Mucosa of descending colon (tissue), 3 donors: ENCODE data around the gene ERBB4. TPM values are rescaled to one million over a fixed set of nuclear protein-coding genes. Genes with fewer than 3 reads are reported as not detected.

Experiments
- ATAC-seq: fragments of 200-7000 bp; cut with Tn5 transposase; one replicate; pipeline ENCODE4 v1.9.1; 2020; ENCODE audit warnings: mild to moderate bottlenecking, moderate library complexity
- DNase-seq, 3 donors: peaks; one replicate each; pipeline ENCODE4 v3.0.0-alpha.2; 2020
- H3K36me3 ChIP-seq: fragments of 200-600 bp; one replicate; pipeline ENCODE4 v1.8.0; 2021; ENCODE audit warnings: low read depth, mild to moderate bottlenecking
- H3K4me1 ChIP-seq: fragments of 200-600 bp; one replicate; pipeline ENCODE4 v1.8.0; 2021; ENCODE audit warnings: low read depth, mild to moderate bottlenecking
- H3K4me3 ChIP-seq: fragments of 200-600 bp; one replicate; pipeline ENCODE4 v1.8.0; 2021; ENCODE audit warnings: mild to moderate bottlenecking
- H3K9me3 ChIP-seq: fragments of 200-600 bp; one replicate; pipeline ENCODE4 v1.8.0; 2021; ENCODE audit warnings: mild to moderate bottlenecking
- intact Hi-C, 2 donors: fragments of 100-400 bp; cut with DNase I in 1 of 2; cut with micrococcal nuclease in 1 of 2; formaldehyde crosslinking; loops; one replicate each; pipeline versions ENCODE4 v1.11.0 to v1.11.1; 2022; cut with DNase I, micrococcal nuclease
- total RNA-seq, 3 donors: library from RNA; stranded (reverse); fragmentation: NEBNext Ultra II Directional in 2 of 3; extraction: Animal tissue kit (Norgen Biotek cat#: 25700) in 2 of 3; gene quantifications; one replicate each; pipeline versions ENCODE4 v1.2.1 to v1.2.4, GENCODE V29; 2021 to 2023
- TF ChIP-seq, protein P1 (sequence below): fragments of 200-600 bp; IDR thresholded peaks from one replicate; pipeline ENCODE4 v1.8.0; 2022; ENCODE audit warnings: antibody characterized with exemption, mild to moderate bottlenecking
- donor health status: DM: no; HTN: no; CAD: no; lungs with moderate emphysema.
- donor health status: DM: no; HTN: no; CAD: no.
- donor health status: DM: no; HTN: yes; CAD: no.

Gene ERBB4
- total RNA-seq, 3 donors from 2014 or later, result 0.05 to 0.25 TPM; not detected in 1

GRCh38 chr2:211439011-211439410 is 1099.6 kb downstream of the ERBB4 start:
- no peak for ATAC-seq
- intact Hi-C loops, result no loop called here
- Histone ChIP-seq H3K4me3 (no peak overlapping the region), H3K9me3 (no peaks in the 10 kb centered on the region), H3K36me3 (no peaks in the 10 kb centered on the region), H3K4me1 (no peaks in the 10 kb centered on the region)
- no peak for DNase-seq
- TF ChIP-seq, protein P1, sequence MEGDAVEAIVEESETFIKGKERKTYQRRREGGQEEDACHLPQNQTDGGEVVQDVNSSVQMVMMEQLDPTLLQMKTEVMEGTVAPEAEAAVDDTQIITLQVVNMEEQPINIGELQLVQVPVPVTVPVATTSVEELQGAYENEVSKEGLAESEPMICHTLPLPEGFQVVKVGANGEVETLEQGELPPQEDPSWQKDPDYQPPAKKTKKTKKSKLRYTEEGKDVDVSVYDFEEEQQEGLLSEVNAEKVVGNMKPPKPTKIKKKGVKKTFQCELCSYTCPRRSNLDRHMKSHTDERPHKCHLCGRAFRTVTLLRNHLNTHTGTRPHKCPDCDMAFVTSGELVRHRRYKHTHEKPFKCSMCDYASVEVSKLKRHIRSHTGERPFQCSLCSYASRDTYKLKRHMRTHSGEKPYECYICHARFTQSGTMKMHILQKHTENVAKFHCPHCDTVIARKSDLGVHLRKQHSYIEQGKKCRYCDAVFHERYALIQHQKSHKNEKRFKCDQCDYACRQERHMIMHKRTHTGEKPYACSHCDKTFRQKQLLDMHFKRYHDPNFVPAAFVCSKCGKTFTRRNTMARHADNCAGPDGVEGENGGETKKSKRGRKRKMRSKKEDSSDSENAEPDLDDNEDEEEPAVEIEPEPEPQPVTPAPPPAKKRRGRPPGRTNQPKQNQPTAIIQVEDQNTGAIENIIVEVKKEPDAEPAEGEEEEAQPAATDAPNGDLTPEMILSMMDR, result no peak

DNA sequence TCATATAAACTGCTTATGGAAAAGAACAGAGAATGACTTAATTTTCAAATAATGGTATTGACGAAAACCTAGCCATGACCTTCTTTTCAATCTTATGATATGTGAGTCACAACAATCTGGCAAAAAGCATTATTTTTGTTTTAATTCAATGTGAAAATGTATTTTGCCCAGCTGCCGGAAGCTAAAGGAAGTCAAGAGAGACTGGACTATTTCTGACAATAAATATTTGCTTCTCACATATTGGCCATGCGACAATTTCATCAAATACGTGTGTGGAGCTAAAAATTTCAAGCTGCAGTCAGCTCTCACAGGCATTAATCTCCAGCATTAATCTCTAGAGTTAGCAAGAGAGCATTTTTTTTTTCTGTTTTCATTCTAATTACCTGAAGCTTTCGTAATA is 1101.2 kb downstream of the ERBB4 start:
- no peak overlapping the region for H3K4me3 ChIP-seq
- TF ChIP-seq, protein P1, result no peak
- H3K4me1 ChIP-seq, result no peaks in the 10 kb centered on the region
- H3K36me3 ChIP-seq, result no peaks in the 10 kb centered on the region
- no peaks in the 10 kb centered on the region for H3K9me3 ChIP-seq
- intact Hi-C loops, result no loop called here
- ATAC-seq, result no peak
- no peak for DNase-seq

- Histone ChIP-seq H3K36me3 (no peaks in the 10 kb centered on the region), H3K4me1 (no peaks in the 10 kb centered on the region), H3K4me3 (no peak overlapping the region), H3K9me3 (no peaks in the 10 kb centered on the region)
- ATAC-seq, result no peak
- no peak for DNase-seq
- TF ChIP-seq, protein P1, result no peak
- intact Hi-C loops, result no loop called here
These were observed 1102.4 kb downstream of the ERBB4 start for GRCh38 chr2:211436182-211436581.

- no peaks in the 10 kb centered on the region for H3K36me3 ChIP-seq
- ATAC-seq, result no peak
These were observed 1103.3 kb downstream of the ERBB4 start for GRCh38 chr2:211435331-211435730.

DNA sequence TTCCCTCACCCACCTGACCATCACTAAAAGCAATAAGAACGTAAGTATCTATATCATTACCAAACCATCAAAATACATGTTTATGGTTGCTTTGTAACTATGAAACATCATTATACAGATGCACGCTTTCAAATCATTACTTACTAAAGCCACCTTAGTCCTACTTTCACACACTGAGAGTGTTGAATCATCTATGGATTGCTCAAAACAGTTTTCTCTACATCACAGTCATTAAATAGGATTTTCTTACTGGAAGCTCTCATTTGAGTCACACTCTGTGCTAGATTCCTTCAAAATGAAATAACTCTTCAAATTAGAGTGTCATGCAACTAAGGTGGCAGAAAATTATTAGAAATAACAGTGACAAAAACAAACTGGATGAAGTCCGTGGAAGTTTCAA is 1103.8 kb downstream of the ERBB4 start:
- DNase-seq (no peak), ATAC-seq (no peak)
- intact Hi-C loops, result no loop called here
- TF ChIP-seq, protein P1, result no peak
- Histone ChIP-seq H3K4me1 (no peaks in the 10 kb centered on the region), H3K36me3 (no peaks in the 10 kb centered on the region), H3K4me3 (no peak overlapping the region), H3K9me3 (no peaks in the 10 kb centered on the region)

More at GRCh38 chr2:211435331-211435730, 1103.3 kb downstream of the ERBB4 start:
- no peaks in the 10 kb centered on the region for H3K9me3 ChIP-seq
- H3K4me1 ChIP-seq, result no peaks in the 10 kb centered on the region
- intact Hi-C loops, result no loop called here
- TF ChIP-seq, protein P1, result no peak
- H3K4me3 ChIP-seq, result no peak overlapping the region
- DNase-seq, result no peak
